ENCODE measurements around the gene FSIP1.

FSIP1 gene

DNA sequence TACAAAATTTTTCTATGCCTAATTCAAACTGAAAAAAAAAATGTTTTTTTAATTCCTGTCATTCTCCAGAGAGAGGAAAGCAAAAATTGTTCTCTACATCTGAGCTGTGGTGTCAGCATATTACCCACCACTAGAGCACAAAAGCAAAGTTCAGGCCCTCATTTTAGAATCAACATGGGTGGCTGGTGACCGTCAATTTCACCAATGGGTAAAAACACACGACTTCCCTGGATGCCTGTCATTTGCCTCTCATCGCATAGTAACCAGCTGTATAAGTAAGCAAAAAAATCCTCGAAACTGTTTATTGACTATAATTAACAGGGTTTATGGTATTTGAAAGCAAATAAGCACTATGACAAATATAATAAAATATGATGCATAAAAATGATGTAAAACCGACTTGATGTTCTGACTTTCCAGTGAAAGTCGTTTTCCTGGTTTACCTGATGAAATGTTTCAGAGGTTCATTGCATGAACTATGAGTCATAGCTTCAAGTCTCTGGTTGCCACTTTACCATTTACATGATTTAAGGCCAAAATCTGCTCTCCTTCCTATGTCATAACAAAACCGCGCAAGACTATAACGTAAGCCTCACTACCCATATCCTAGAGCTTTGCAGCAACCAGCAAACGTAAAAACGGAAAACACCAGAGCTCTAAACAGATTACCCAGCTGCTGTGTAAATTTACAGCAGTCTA is 141.3 kb downstream of the FSIP1 start:
- TF ChIP-seq POLR2AphosphoS5 (IDR thresholded peaks at IDR 0.05; ENCODE audit: low read depth, low read length) (no peak), PAX5 (IDR thresholded peaks at IDR 0.05; ENCODE audit: insufficient read depth, low read length, severe bottlenecking) (no peak), TAF1 (IDR thresholded peaks at IDR 0.05; ENCODE audit: low read depth, low read length) (no peak), SPI1 (IDR thresholded peaks at IDR 0.05; ENCODE audit: low read depth, low read length) (no peak), POLR2A (IDR thresholded peaks at IDR 0.05; ENCODE audit: low read depth, low read length) (no peak), POU2F2 (IDR thresholded peaks at IDR 0.05; ENCODE audit: low read depth, low read length) (no peak)
- FAIRE-seq (no peak), DNase-seq (ENCODE audit: insufficient read length, low spot score) (no peak)

GRCh38 chr15:39640665-39641064 is 142.0 kb downstream of the FSIP1 start:
- DNase-seq (ENCODE audit: insufficient read length, low spot score) = no peak
- FAIRE-seq = no peak
- no peak for TF ChIP-seq POLR2AphosphoS5 (IDR thresholded peaks at IDR 0.05; ENCODE audit: low read depth, low read length)
- no peak for TF ChIP-seq SPI1 (IDR thresholded peaks at IDR 0.05; ENCODE audit: low read depth, low read length)
- TF ChIP-seq POU2F2 (IDR thresholded peaks at IDR 0.05; ENCODE audit: low read depth, low read length) = no peak
- TF ChIP-seq POLR2A (IDR thresholded peaks at IDR 0.05; ENCODE audit: low read depth, low read length) = no peak
- no peak for TF ChIP-seq PAX5 (IDR thresholded peaks at IDR 0.05; ENCODE audit: insufficient read depth, low read length, severe bottlenecking)
- TF ChIP-seq TAF1 (IDR thresholded peaks at IDR 0.05; ENCODE audit: low read depth, low read length) = no peak

GRCh38 chr15:39639037-39639436 is 143.6 kb downstream of the FSIP1 start:
- DNase-seq (ENCODE audit: insufficient read length, low spot score) (no peak), FAIRE-seq (no peak)
- TF ChIP-seq POLR2A (IDR thresholded peaks at IDR 0.05; ENCODE audit: low read depth, low read length) (no peak), POLR2AphosphoS5 (IDR thresholded peaks at IDR 0.05; ENCODE audit: low read depth, low read length) (no peak), POU2F2 (IDR thresholded peaks at IDR 0.05; ENCODE audit: low read depth, low read length) (no peak), SPI1 (IDR thresholded peaks at IDR 0.05; ENCODE audit: low read depth, low read length) (no peak), TAF1 (IDR thresholded peaks at IDR 0.05; ENCODE audit: low read depth, low read length) (no peak), PAX5 (IDR thresholded peaks at IDR 0.05; ENCODE audit: insufficient read depth, low read length, severe bottlenecking) (no peak)

- FAIRE-seq (no peak), DNase-seq (ENCODE audit: insufficient read length, low spot score) (no peak)
- TF ChIP-seq POU2F2 (IDR thresholded peaks at IDR 0.05; ENCODE audit: low read depth, low read length) (no peak), TAF1 (IDR thresholded peaks at IDR 0.05; ENCODE audit: low read depth, low read length) (no peak), PAX5 (IDR thresholded peaks at IDR 0.05; ENCODE audit: insufficient read depth, low read length, severe bottlenecking) (no peak), SPI1 (IDR thresholded peaks at IDR 0.05; ENCODE audit: low read depth, low read length) (no peak), POLR2AphosphoS5 (IDR thresholded peaks at IDR 0.05; ENCODE audit: low read depth, low read length) (no peak), POLR2A (IDR thresholded peaks at IDR 0.05; ENCODE audit: low read depth, low read length) (no peak)
Measured at GRCh38 chr15:39638041-39638440, 144.6 kb downstream of the FSIP1 start.

DNA sequence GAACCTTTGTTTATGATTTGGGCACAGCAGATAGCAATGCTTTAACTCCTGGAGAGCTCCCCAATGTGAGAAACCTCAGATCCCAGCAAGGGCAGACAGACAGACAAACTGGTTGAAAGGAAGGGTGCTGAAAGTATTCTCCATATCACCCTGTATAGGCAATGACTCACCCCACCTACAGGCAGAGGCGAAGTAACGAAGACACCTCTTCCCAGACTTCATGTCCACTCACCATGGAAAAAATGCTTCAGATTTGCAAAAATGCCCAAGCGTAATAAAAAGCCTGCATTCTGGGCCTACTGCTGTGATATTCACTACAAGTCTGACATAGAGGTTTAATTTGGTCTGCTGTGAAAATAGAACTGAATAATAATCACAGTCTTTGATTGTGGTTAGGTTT is 151.3 kb downstream of the FSIP1 start:
- DNase-seq (ENCODE audit: insufficient read length, low spot score) = no peak
- TF ChIP-seq PAX5 (IDR thresholded peaks at IDR 0.05; ENCODE audit: insufficient read depth, low read length, severe bottlenecking) (no peak), POLR2A (IDR thresholded peaks at IDR 0.05; ENCODE audit: low read depth, low read length) (no peak), TAF1 (IDR thresholded peaks at IDR 0.05; ENCODE audit: low read depth, low read length) (no peak)

GRCh38 chr15:39629906-39630305 is 152.7 kb downstream of the FSIP1 start:
- no peak for FAIRE-seq
- TF ChIP-seq POLR2AphosphoS5 (IDR thresholded peaks at IDR 0.05; ENCODE audit: low read depth, low read length) = no peak
- DNase-seq (ENCODE audit: insufficient read length, low spot score) = no peak

More for the DNA sequence above, 151.3 kb downstream of the FSIP1 start:
- FAIRE-seq = no peak

GRCh38 chr15:39629371-39629770 is 153.3 kb downstream of the FSIP1 start:
- DNase-seq (ENCODE audit: insufficient read length, low spot score) (no peak), FAIRE-seq (no peak)
- TF ChIP-seq PAX5 (IDR thresholded peaks at IDR 0.05; ENCODE audit: insufficient read depth, low read length, severe bottlenecking) = no peak
- no peak for TF ChIP-seq SPI1 (IDR thresholded peaks at IDR 0.05; ENCODE audit: low read depth, low read length)
- TF ChIP-seq POU2F2 (IDR thresholded peaks at IDR 0.05; ENCODE audit: low read depth, low read length) = no peak
- no peak for TF ChIP-seq POLR2A (IDR thresholded peaks at IDR 0.05; ENCODE audit: low read depth, low read length)
- TF ChIP-seq TAF1 (IDR thresholded peaks at IDR 0.05; ENCODE audit: low read depth, low read length) = no peak
- no peak for TF ChIP-seq POLR2AphosphoS5 (IDR thresholded peaks at IDR 0.05; ENCODE audit: low read depth, low read length)

DNA sequence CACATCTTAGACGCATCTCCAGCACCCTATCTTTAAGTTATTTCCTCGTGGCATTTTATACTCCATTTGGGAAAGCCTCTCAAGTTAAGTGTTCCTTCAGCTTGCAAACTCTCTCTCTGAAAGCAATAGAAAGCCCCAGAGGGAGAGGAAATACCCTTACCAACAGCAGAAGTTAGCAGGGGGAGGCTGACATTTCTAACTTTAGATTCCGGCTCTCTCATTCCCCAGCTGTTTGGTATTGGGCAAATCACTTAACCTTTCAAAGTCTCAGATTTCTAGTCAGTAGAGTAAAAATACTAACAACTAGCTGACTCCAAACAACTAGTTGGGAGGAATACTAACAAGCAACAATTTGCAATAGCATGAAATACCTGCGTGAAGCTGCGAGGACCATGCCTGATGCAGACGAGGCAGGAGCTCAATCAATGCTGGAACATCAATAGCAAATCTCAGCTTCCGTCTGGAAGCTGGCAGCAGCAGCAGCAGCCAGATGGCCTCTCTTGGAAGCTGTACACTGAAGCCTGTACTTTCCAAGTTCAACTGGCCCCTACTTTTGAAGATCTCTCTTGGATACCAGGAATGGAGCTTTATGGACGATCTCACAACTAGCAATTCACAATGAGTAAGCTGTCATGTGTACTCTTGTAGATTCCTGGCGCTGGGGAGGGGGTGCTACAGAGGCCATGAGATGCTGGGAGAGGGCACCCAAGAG is 153.9 kb downstream of the FSIP1 start:
- DNase-seq (ENCODE audit: insufficient read length, low spot score) (no peak), FAIRE-seq (no peak)
- no peak for TF ChIP-seq POU2F2 (IDR thresholded peaks at IDR 0.05; ENCODE audit: low read depth, low read length)
- no peak for TF ChIP-seq POLR2A (IDR thresholded peaks at IDR 0.05; ENCODE audit: low read depth, low read length)
- TF ChIP-seq SPI1 (IDR thresholded peaks at IDR 0.05; ENCODE audit: low read depth, low read length) = no peak

DNA sequence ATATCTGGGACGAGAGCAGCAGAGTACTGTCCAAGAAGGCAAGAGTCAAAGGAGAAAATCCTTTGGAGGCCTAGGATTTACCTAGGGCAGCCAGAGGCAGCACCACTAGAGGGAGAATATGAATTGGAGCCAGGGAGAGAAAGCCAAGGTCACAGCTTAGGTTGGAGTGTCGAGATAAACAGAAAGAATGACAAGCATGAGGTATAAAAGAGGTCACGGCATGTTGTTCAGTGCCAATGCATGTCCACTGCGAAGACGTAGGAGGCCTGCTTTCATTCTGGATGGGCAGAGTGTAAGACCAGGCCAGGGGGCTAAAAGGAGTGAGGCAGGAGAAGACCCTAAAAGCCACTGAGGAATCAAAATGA is 154.5 kb downstream of the FSIP1 start:
- DNase-seq (ENCODE audit: insufficient read length, low spot score) = no peak
- no peak for TF ChIP-seq POLR2A (IDR thresholded peaks at IDR 0.05; ENCODE audit: low read depth, low read length)
- no peak for TF ChIP-seq PAX5 (IDR thresholded peaks at IDR 0.05; ENCODE audit: insufficient read depth, low read length, severe bottlenecking)
- TF ChIP-seq POLR2AphosphoS5 (IDR thresholded peaks at IDR 0.05; ENCODE audit: low read depth, low read length) = no peak
- TF ChIP-seq TAF1 (IDR thresholded peaks at IDR 0.05; ENCODE audit: low read depth, low read length) = no peak
- no peak for TF ChIP-seq SPI1 (IDR thresholded peaks at IDR 0.05; ENCODE audit: low read depth, low read length)
- TF ChIP-seq POU2F2 (IDR thresholded peaks at IDR 0.05; ENCODE audit: low read depth, low read length) = no peak
- FAIRE-seq = no peak
